PC-3 (cell line): Measurements from ENCODE around the gene WDR90. TPM values are rescaled to one million over a fixed set of nuclear protein-coding genes. Genes with fewer than 3 reads are reported as not detected.

Source experiments
- ATAC-seq: fragments of 200-7000 bp; cut with Tn5 transposase; 2 replicates; pipeline ENCODE4 v1.9.1; 2020; ENCODE audit warnings: mild to moderate bottlenecking, moderate library complexity
- BruUV-seq: library from RNA; stranded (reverse); fragments of 400-500 nt; replicated peaks from 2 replicates; lab custom pipeline; 2021; lab: Mats Ljungman, UMichigan
- CTCF ChIA-PET: fragments of 300-600 bp; sonication (Branson Sonifier 250); formaldehyde crosslinking; loops from one replicate; lab custom pipeline; 2022; ENCODE audit warnings: antibody characterized with exemption; lab: Charles Lee
- POLR2A ChIA-PET: fragments of 300-600 bp; sonication (Branson Sonifier 250); formaldehyde crosslinking; loops from one replicate; lab custom pipeline; 2022; ENCODE audit warnings: antibody characterized with exemption; ENCODE audit not compliant: unreplicated experiment; lab: Charles Lee
- DNase-seq: peaks from one replicate; pipeline ENCODE4 v3.0.0-alpha.2; 2015
- H2AFZ ChIP-seq: fragments of 300-600 bp; sonication (generic); 2 replicates; pipeline ENCODE4 v1.6.0; 2016; ENCODE audit warnings: antibody characterized with exemption, low read length
- H3F3A ChIP-seq: fragments of 300-600 bp; sonication (generic); one replicate; pipeline ENCODE4 v1.6.0; 2017; ENCODE audit warnings: antibody characterized with exemption, low read length, control low read depth, mild to moderate bottlenecking; ENCODE audit not compliant: unreplicated experiment
- H3K27ac ChIP-seq: fragments of 300-600 bp; sonication (generic); 2 replicates; pipeline ENCODE4 v1.5.1; 2016; ENCODE audit warnings: mild to moderate bottlenecking, low read length
- H3K27me3 ChIP-seq: fragments of 300-600 bp; sonication (generic); 2 replicates; pipeline ENCODE4 v1.6.1; 2016; ENCODE audit warnings: low read length, mixed read lengths
- H3K36me3 ChIP-seq: fragments of 300-600 bp; sonication (generic); 2 replicates; pipeline ENCODE4 v1.6.1; 2016; ENCODE audit warnings: low read depth, mixed run types, low read length, mixed read lengths
- H3K4me1 ChIP-seq: fragments of 300-600 bp; sonication (generic); 2 replicates; pipeline ENCODE4 v1.5.1; 2016; ENCODE audit warnings: low read length; ENCODE audit not compliant: insufficient read depth
- H3K4me2 ChIP-seq: fragments of 300-600 bp; sonication (generic); 2 replicates; pipeline ENCODE4 v1.6.0; 2016; ENCODE audit warnings: low read length
- H3K4me3 ChIP-seq: fragments of 300-600 bp; sonication (generic); 2 replicates; pipeline ENCODE4 v1.5.1; 2016; ENCODE audit warnings: mild to moderate bottlenecking, low read length, mixed read lengths
- H3K79me2 ChIP-seq: fragments of 300-600 bp; sonication (generic); 2 replicates; pipeline ENCODE4 v1.6.1; 2017; ENCODE audit warnings: low read length, mixed read lengths
- H3K9ac ChIP-seq: fragments of 300-600 bp; sonication (generic); 2 replicates; pipeline ENCODE4 v1.6.0; 2016; ENCODE audit warnings: mild to moderate bottlenecking, low read length
- H3K9me2 ChIP-seq: fragments of 300-600 bp; sonication (generic); replicated peaks from 2 replicates; pipeline ENCODE4 v1.6.1; 2016; ENCODE audit warnings: mixed run types, low read length, mixed read lengths
- H3K9me3 ChIP-seq: fragments of 300-600 bp; sonication (generic); 2 replicates; pipeline ENCODE4 v1.6.1; 2016; ENCODE audit warnings: low read length, mixed read lengths
- H4K20me1 ChIP-seq: fragments of 300-600 bp; sonication (generic); 2 replicates; pipeline ENCODE4 v1.6.1; 2016; ENCODE audit warnings: low read length, mixed read lengths
- CTCF ChIP-seq: fragments of 300-600 bp; sonication (generic); conservative IDR thresholded peaks from 2 replicates; pipeline ENCODE4 v1.5.1; 2017; ENCODE audit warnings: antibody characterized with exemption, low read depth, mild to moderate bottlenecking, low read length
- EZH2 ChIP-seq: fragments of 300-600 bp; sonication (generic); IDR thresholded peaks from one replicate; pipeline ENCODE4 v1.6.1; 2017; ENCODE audit warnings: antibody characterized with exemption, mild to moderate bottlenecking, low read length; ENCODE audit not compliant: unreplicated experiment
- EZH2phosphoT487 ChIP-seq: fragments of 300-600 bp; sonication (generic); IDR thresholded peaks from 2 replicates; pipeline ENCODE4 v1.6.1; 2018; ENCODE audit warnings: mild to moderate bottlenecking, antibody characterized with exemption, low read length, borderline replicate concordance
- intact Hi-C: fragments of 100-400 bp; cut with micrococcal nuclease; formaldehyde crosslinking; loops from 2 replicates; pipeline ENCODE4 v1.9.0; 2023
- total RNA-seq: library from RNA; depleted of rRNA; stranded (reverse); fragments of >200 nt; gene quantifications from 2 replicates; pipeline ENCODE4 v1.2.3, GENCODE V29; 2014

The WDR90 gene
- total RNA-seq, 1 experiment from 2014 or later, result 44.4 TPM

- intact Hi-C loops, result no loop called here
Measured at GRCh38 chr16:679814-680624, 30.9 kb downstream of the WDR90 start, which contains the start of gene STUB1. Gene STUB1, plus strand, starts transcription at chr16:680410. Its CDS starts 116 bp downstream, at chr16:680526.

GRCh38 chr16:680625-680945 lies 31.4 kb downstream of the WDR90 start:
- H3K36me3 ChIP-seq, result peaks cover 6% of the 10 kb centered on the region
- H4K20me1 ChIP-seq, result peaks cover 10% of the 10 kb centered on the region; the same call in 1 of the 2 replicates
- BruUV-seq, result no TSS peak
- H3F3A ChIP-seq, result no peaks in the 10 kb centered on the region
- peaks cover 26% of the 10 kb centered on the region for H3K4me1 ChIP-seq
- no peaks in the 10 kb centered on the region for H3K9me3 ChIP-seq
- CTCF ChIA-PET, result no interaction called here
- H3K4me3 ChIP-seq, result peak overlapping the region; percentile 78
- intact Hi-C loops, result no loop called here
- H3K4me2 ChIP-seq, result peak overlapping the region; percentile 90
- no peak overlapping the region for H2AFZ ChIP-seq
- H3K27ac ChIP-seq, result 0 out of 2 replicates have a peak overlapping the region, but pooled peaks have one; percentile 10
- H3K9ac ChIP-seq, result peak overlapping the region; percentile 74
- H3K27me3 ChIP-seq, result no peaks in the 10 kb centered on the region
- no peak for ATAC-seq
- H3K79me2 ChIP-seq, result peaks cover 35% of the 10 kb centered on the region
- H3K9me2 ChIP-seq, result no peaks in the 10 kb centered on the region
- no peak for DNase-seq
- TF ChIP-seq EZH2phosphoT487, result no peak
- no peak for TF ChIP-seq EZH2
- TF ChIP-seq CTCF, result no peak
- POLR2A ChIA-PET, result no interaction called here

More at GRCh38 chr16:679814-680624, 30.9 kb downstream of the WDR90 start, which contains the start of gene STUB1:
- ATAC-seq (peak; percentile 23), DNase-seq (peak; percentile 72)
- Histone ChIP-seq H3K36me3 (peaks cover 6% of the 10 kb centered on the region), H2AFZ (peak within 1 kb of the TSS; percentile 71), H3K9me2 (no peaks in the 10 kb centered on the region), H3K4me3 (peak within 1 kb of the TSS; percentile 78), H3K9me3 (no peaks in the 10 kb centered on the region), H3K27me3 (no peaks in the 10 kb centered on the region), H3K9ac (peak within 1 kb of the TSS; percentile 74), H3F3A (no peaks in the 10 kb centered on the region), H3K79me2 (peaks cover 35% of the 10 kb centered on the region), H3K27ac (peak within 1 kb of the TSS; percentile 59), H3K4me2 (peak within 1 kb of the TSS; percentile 90), H3K4me1 (peaks cover 26% of the 10 kb centered on the region), H4K20me1 (peaks cover 10% of the 10 kb centered on the region; the same call in 1 of the 2 replicates)
- no peak for TF ChIP-seq EZH2
- TF ChIP-seq CTCF, result no peak
- TF ChIP-seq EZH2phosphoT487, result no peak
- POLR2A ChIA-PET, result no interaction called here
- CTCF ChIA-PET, result no interaction called here
- no TSS peak for BruUV-seq
